ENCODE results near the gene ISOC1. TPM values are rescaled to one million over a fixed set of nuclear protein-coding genes. Genes with fewer than 3 reads are reported as not detected.

Gene ISOC1
- total and polyA plus RNA-seq, 2 donors (not counting 1 experiment from before 2014, with no cell fraction given): 15.4 to 21.1 TPM

- Histone ChIP-seq H3K9ac (ENCODE audit: insufficient read depth, low read length) (no peak overlapping the region), H3K27me3 (ENCODE audit: control insufficient read depth, insufficient read depth, low read length) (no peaks in the 10 kb centered on the region)
- no peak for DNase-seq (ENCODE audit: low read depth in 2 of 2)
These were observed 28.0 kb downstream of the ISOC1 start for GRCh38 chr5:129122560-129122959.

GRCh38 chr5:129124608-129125007, 30.1 kb downstream of the ISOC1 start:
- Histone ChIP-seq H4K20me1 (ENCODE audit: control insufficient read depth, extremely low read depth, insufficient read depth, low read length) (no peaks in the 10 kb centered on the region), H2AFZ (ENCODE audit: low read length) (no peak overlapping the region), H3K4me3 (replicated peaks in 1 of 4; ENCODE audit: control extremely low read depth in 1 of 4, insufficient read depth in 1 of 4, low read depth in 3 of 4, low read length in 4 of 4) (no peak overlapping the region), H3K27me3 (ENCODE audit: control insufficient read depth, insufficient read depth, low read length) (no peaks in the 10 kb centered on the region), H3K4me1 (ENCODE audit: control insufficient read depth, extremely low read depth, insufficient read depth, low read length) (no peaks in the 10 kb centered on the region), H3K9me3 (ENCODE audit: control insufficient read depth, insufficient read depth, low read depth, low read length) (no peaks in the 10 kb centered on the region), H3K79me2 (ENCODE audit: control insufficient read depth, insufficient read depth, low read length) (no peaks in the 10 kb centered on the region), H3K4me2 (ENCODE audit: extremely low read depth, insufficient read depth, low read length) (no peak overlapping the region), H3K9ac (ENCODE audit: insufficient read depth, low read length) (no peak overlapping the region), H3K27ac (ENCODE audit: insufficient read depth, low read length) (no peak overlapping the region), H3K36me3 (ENCODE audit: control insufficient read depth, insufficient read depth, low read length) (no peaks in the 10 kb centered on the region)
- DNase-seq (ENCODE audit: low read depth in 2 of 2): no peak
- TF ChIP-seq CTCF (conservative IDR thresholded peaks at IDR 0.05 in 1 of 2, IDR thresholded peaks at IDR 0.05 in 1 of 2; ENCODE audit: low read depth in 1 of 2, low read length in 2 of 2) (no peak), EZH2 (IDR thresholded peaks at IDR 0.05; ENCODE audit: low read length, missing control alignments) (no peak)

More at GRCh38 chr5:129122560-129122959, 28.0 kb downstream of the ISOC1 start:
- Histone ChIP-seq H3K4me1 (ENCODE audit: control insufficient read depth, extremely low read depth, insufficient read depth, low read length) (no peaks in the 10 kb centered on the region), H3K27ac (ENCODE audit: insufficient read depth, low read length) (no peak overlapping the region), H3K9me3 (ENCODE audit: control insufficient read depth, insufficient read depth, low read depth, low read length) (no peaks in the 10 kb centered on the region), H2AFZ (ENCODE audit: low read length) (no peak overlapping the region), H4K20me1 (ENCODE audit: control insufficient read depth, extremely low read depth, insufficient read depth, low read length) (no peaks in the 10 kb centered on the region), H3K4me3 (replicated peaks in 1 of 4; ENCODE audit: control extremely low read depth in 1 of 4, insufficient read depth in 1 of 4, low read depth in 3 of 4, low read length in 4 of 4) (no peak overlapping the region), H3K36me3 (ENCODE audit: control insufficient read depth, insufficient read depth, low read length) (no peaks in the 10 kb centered on the region), H3K4me2 (ENCODE audit: extremely low read depth, insufficient read depth, low read length) (no peak overlapping the region), H3K79me2 (ENCODE audit: control insufficient read depth, insufficient read depth, low read length) (no peaks in the 10 kb centered on the region)
- TF ChIP-seq EZH2 (IDR thresholded peaks at IDR 0.05; ENCODE audit: low read length, missing control alignments): no peak
- no peak for TF ChIP-seq CTCF (conservative IDR thresholded peaks at IDR 0.05 in 1 of 2, IDR thresholded peaks at IDR 0.05 in 1 of 2; ENCODE audit: low read depth in 1 of 2, low read length in 2 of 2)

- no peak overlapping the region for H2AFZ ChIP-seq (ENCODE audit: low read length)
- no peak for DNase-seq (ENCODE audit: low read depth in 2 of 2)
- H3K4me1 ChIP-seq (ENCODE audit: control insufficient read depth, extremely low read depth, insufficient read depth, low read length): no peaks in the 10 kb centered on the region
- no peaks in the 10 kb centered on the region for H4K20me1 ChIP-seq (ENCODE audit: control insufficient read depth, extremely low read depth, insufficient read depth, low read length)
- no peak overlapping the region for H3K4me2 ChIP-seq (ENCODE audit: extremely low read depth, insufficient read depth, low read length)
- no peak overlapping the region for H3K27ac ChIP-seq (ENCODE audit: insufficient read depth, low read length)
- no peaks in the 10 kb centered on the region for H3K79me2 ChIP-seq (ENCODE audit: control insufficient read depth, insufficient read depth, low read length)
- no peaks in the 10 kb centered on the region for H3K36me3 ChIP-seq (ENCODE audit: control insufficient read depth, insufficient read depth, low read length)
- no peak overlapping the region for H3K4me3 ChIP-seq (replicated peaks in 1 of 4; ENCODE audit: control extremely low read depth in 1 of 4, insufficient read depth in 1 of 4, low read depth in 3 of 4, low read length in 4 of 4)
- H3K9me3 ChIP-seq (ENCODE audit: control insufficient read depth, insufficient read depth, low read depth, low read length): no peaks in the 10 kb centered on the region
- no peak for TF ChIP-seq CTCF (conservative IDR thresholded peaks at IDR 0.05 in 1 of 2, IDR thresholded peaks at IDR 0.05 in 1 of 2; ENCODE audit: low read depth in 1 of 2, low read length in 2 of 2)
- no peak for TF ChIP-seq EZH2 (IDR thresholded peaks at IDR 0.05; ENCODE audit: low read length, missing control alignments)
- no peaks in the 10 kb centered on the region for H3K27me3 ChIP-seq (ENCODE audit: control insufficient read depth, insufficient read depth, low read length)
- no peak overlapping the region for H3K9ac ChIP-seq (ENCODE audit: insufficient read depth, low read length)
These were observed 31.3 kb downstream of the ISOC1 start for GRCh38 chr5:129125819-129126218.
